Caco-2 (cell line): Measurements from ENCODE around the gene ALDH2. TPM values are rescaled to one million over a fixed set of nuclear protein-coding genes. Genes with fewer than 3 reads are reported as not detected.

Experiments
- BruUV-seq: library from RNA; stranded (reverse); fragments of 400-500 nt; replicated peaks from 2 replicates; lab custom pipeline; 2021; lab: Mats Ljungman, UMichigan
- CTCF ChIA-PET: fragments of 300-600 bp; sonication (Branson Sonifier 250); formaldehyde crosslinking; loops from one replicate; lab custom pipeline; 2022; ENCODE audit warnings: antibody characterized with exemption; lab: Charles Lee
- POLR2A ChIA-PET: fragments of 300-600 bp; sonication (Branson Sonifier 250); formaldehyde crosslinking; loops from one replicate; lab custom pipeline; 2022; ENCODE audit warnings: antibody characterized with exemption; lab: Charles Lee
- DNase-seq, 2 experiments: peaks; one replicate each; pipeline versions ENCODE4 v3.0.0 to v3.0.0-alpha.2; 2020 to 2022
- H3K27me3 ChIP-seq: replicated peaks from 2 replicates; pipeline ENCODE4 v1.6.0; 2011; ENCODE audit warnings: low read length; ENCODE audit not compliant: control insufficient read depth, insufficient read depth
- H3K36me3 ChIP-seq: 2 replicates; pipeline ENCODE4 v1.5.1; 2011; ENCODE audit warnings: low read length; ENCODE audit not compliant: control insufficient read depth, insufficient read depth
- H3K4me1 ChIP-seq: fragments of 250-450 bp; sonication (Bioruptor Pico); 2 replicates; pipeline ENCODE4 v1.5.1; 2020; ENCODE audit warnings: mild to moderate bottlenecking
- H3K4me3 ChIP-seq: 2 replicates; pipeline ENCODE4 v1.5.1; 2011; ENCODE audit warnings: low read depth, mild to moderate bottlenecking, control low read depth, low read length
- H3K9me3 ChIP-seq: fragments of 250-450 bp; sonication (Bioruptor Pico); 2 replicates; pipeline ENCODE4 v1.5.1; 2020; ENCODE audit warnings: mild to moderate bottlenecking, moderate library complexity
- H3K27ac Mint-ChIP-seq: one replicate; pipeline ENCODE4 v1.8.0; 2022; ENCODE audit warnings: mixed read lengths; ENCODE audit not compliant: unreplicated experiment
- H3K27me3 Mint-ChIP-seq: one replicate; pipeline ENCODE4 v1.8.0; 2022; ENCODE audit warnings: mixed read lengths; ENCODE audit not compliant: insufficient read depth, unreplicated experiment
- H3K36me3 Mint-ChIP-seq: one replicate; pipeline ENCODE4 v1.8.0; 2022; ENCODE audit warnings: mild to moderate bottlenecking, mixed read lengths; ENCODE audit not compliant: insufficient read depth, unreplicated experiment
- H3K4me1 Mint-ChIP-seq: one replicate; pipeline ENCODE4 v1.8.0; 2022; ENCODE audit warnings: low read depth, mixed read lengths; ENCODE audit not compliant: unreplicated experiment
- H3K4me3 Mint-ChIP-seq: one replicate; pipeline ENCODE4 v1.8.0; 2022; ENCODE audit warnings: mild to moderate bottlenecking, moderate library complexity, mixed read lengths; ENCODE audit not compliant: unreplicated experiment
- H3K9me3 Mint-ChIP-seq: one replicate; pipeline ENCODE4 v1.8.0; 2022; ENCODE audit warnings: mixed read lengths; ENCODE audit not compliant: unreplicated experiment
- CTCF ChIP-seq, 2 experiments: fragments of 200-600 bp in 1 of 2; IDR thresholded peaks; 1 replicate in 1 of 2; 2 replicates in 1 of 2; pipeline versions ENCODE4 v1.5.1 to v1.8.0; 2011 to 2022; ENCODE audit warnings: antibody characterized with exemption in 1 of 2, control low read depth in 1 of 2, inconsistent platforms in 1 of 2, low read depth in 1 of 2, low read length in 1 of 2, mild to moderate bottlenecking in 1 of 2, moderate library complexity in 1 of 2; ENCODE audit not compliant: insufficient read depth in 1 of 2, severe bottlenecking in 1 of 2, unreplicated experiment in 1 of 2
- intact Hi-C: fragments of 100-400 bp; cut with micrococcal nuclease; formaldehyde crosslinking; loops from one replicate; pipeline ENCODE4 v1.10.0; 2022; ENCODE audit not compliant: unreplicated experiment
- total RNA-seq: library from RNA; stranded (reverse); gene quantifications from 2 replicates; pipeline ENCODE4 v1.2.3, GENCODE V29; 2022

The ALDH2 gene
- total RNA-seq, 1 experiment from 2014 or later, result 196 TPM

- no peak overlapping the region for H3K4me3 ChIP-seq
- no peak for TF ChIP-seq CTCF (IDR thresholded peaks at IDR 0.05; ENCODE audit: insufficient read depth in 1 of 2, low read depth in 1 of 2, low read length in 1 of 2, severe bottlenecking in 1 of 2, unreplicated experiment in 1 of 2)
- H3K4me3 Mint-ChIP-seq, result no peak overlapping the region
- CTCF ChIA-PET, result no interaction called here
- H3K36me3 ChIP-seq, result 0 out of 2 replicates have a peak, but pooled peaks cover 2% of the 10 kb centered on the region
- H3K27me3 Mint-ChIP-seq, result no peaks in the 10 kb centered on the region
- POLR2A ChIA-PET, result no interaction called here
- DNase-seq, result no peak
- H3K9me3 ChIP-seq, result no peaks in the 10 kb centered on the region
- no peak overlapping the region for H3K27ac Mint-ChIP-seq
- BruUV-seq, result no TSS peak
- peaks cover 12% of the 10 kb centered on the region for H3K36me3 Mint-ChIP-seq
- H3K4me1 Mint-ChIP-seq, result no peaks in the 10 kb centered on the region
- H3K9me3 Mint-ChIP-seq, result no peaks in the 10 kb centered on the region
- intact Hi-C loops, result no loop called here
- H3K4me1 ChIP-seq, result no peaks in the 10 kb centered on the region
- no peaks in the 10 kb centered on the region for H3K27me3 ChIP-seq
Measured at GRCh38 chr12:111748867-111749266, 17.9 kb upstream of the ALDH2 start.

- Mint-ChIP-seq H3K36me3 (peaks cover 12% of the 10 kb centered on the region), H3K27ac (no peak overlapping the region), H3K27me3 (no peaks in the 10 kb centered on the region), H3K4me1 (no peaks in the 10 kb centered on the region), H3K4me3 (no peak overlapping the region), H3K9me3 (no peaks in the 10 kb centered on the region)
- CTCF ChIA-PET, result no interaction called here
- intact Hi-C loops, result no loop called here
- no peak for TF ChIP-seq CTCF (IDR thresholded peaks at IDR 0.05; ENCODE audit: insufficient read depth in 1 of 2, low read depth in 1 of 2, low read length in 1 of 2, severe bottlenecking in 1 of 2, unreplicated experiment in 1 of 2)
- POLR2A ChIA-PET, result no interaction called here
- Histone ChIP-seq H3K36me3 (0 out of 2 replicates have a peak, but pooled peaks cover 2% of the 10 kb centered on the region), H3K4me3 (no peak overlapping the region), H3K4me1 (no peaks in the 10 kb centered on the region), H3K9me3 (no peaks in the 10 kb centered on the region), H3K27me3 (no peaks in the 10 kb centered on the region)
- no peak for DNase-seq
- no TSS peak for BruUV-seq
Measured at GRCh38 chr12:111749391-111749790, 17.3 kb upstream of the ALDH2 start.

GRCh38 chr12:111753144-111753881 lies 13.4 kb upstream of the ALDH2 start:
- BruUV-seq, result no TSS peak
- ChIA-PET CTCF (interaction anchor here (0.5 to 2.2 kb wide), 5 partner anchors 10 to 161 kb away, joined by 4 to 33 read pairs (median 4); no protein-coding TSS in a partner anchor), POLR2A (interaction anchor here (0.7 kb wide), 1 partner anchor 60 kb away, joined by 6 read pairs; no protein-coding TSS in a partner anchor)
- no peaks in the 10 kb centered on the region for H3K4me1 ChIP-seq
- peak; percentile 83 to 89 for TF ChIP-seq CTCF (IDR thresholded peaks at IDR 0.05; ENCODE audit: insufficient read depth in 1 of 2, low read depth in 1 of 2, low read length in 1 of 2, severe bottlenecking in 1 of 2, unreplicated experiment in 1 of 2)
- Mint-ChIP-seq H3K36me3 (no peaks in the 10 kb centered on the region), H3K4me3 (no peak overlapping the region), H3K27me3 (no peaks in the 10 kb centered on the region), H3K4me1 (no peaks in the 10 kb centered on the region), H3K9me3 (no peaks in the 10 kb centered on the region), H3K27ac (no peak overlapping the region)
- no peaks in the 10 kb centered on the region for H3K9me3 ChIP-seq
- peak; percentile 70 to 77 for DNase-seq
- H3K36me3 ChIP-seq, result no peaks in the 10 kb centered on the region; the same call in 1 of the 2 replicates
- H3K4me3 ChIP-seq, result no peak overlapping the region
- intact Hi-C loops, result loop anchor here (1.0 kb wide), 2 partner anchors 35 to 60 kb away; no protein-coding TSS in a partner anchor
- H3K27me3 ChIP-seq, result no peaks in the 10 kb centered on the region
